Neural cell (in vitro differentiated cells): ENCODE data around the gene MME. TPM values are rescaled to one million over a fixed set of nuclear protein-coding genes. Genes with fewer than 3 reads are reported as not detected.

Source experiments
- H2AFZ ChIP-seq: fragments of 200-600, 300-800 bp; sonication (generic), shearing (Covaris generic); 2 replicates; pipeline ENCODE4 v1.6.0; 2014; ENCODE audit warnings: low read depth, mild to moderate bottlenecking, antibody characterized with exemption, low read length, moderate library complexity
- H3F3A ChIP-seq: fragments of 200-600 bp; shearing (Covaris generic); 2 replicates; pipeline ENCODE4 v1.6.1; 2016; ENCODE audit warnings: mild to moderate bottlenecking, moderate library complexity, mixed read lengths, antibody characterized with exemption, low read length; ENCODE audit not compliant: insufficient read depth, poor library complexity, severe bottlenecking
- H3K27ac ChIP-seq: fragments of 200-600, 300-800 bp; sonication (generic), shearing (Covaris generic); 2 replicates; pipeline ENCODE4 v1.5.1; 2014; ENCODE audit warnings: mild to moderate bottlenecking, low read length, moderate library complexity
- H3K27me3 ChIP-seq: fragments of 300-800, 200-600 bp; sonication (generic), shearing (Covaris generic); 2 replicates; pipeline ENCODE4 v1.6.0; 2014; ENCODE audit warnings: mild to moderate bottlenecking, low read depth, low read length, moderate library complexity; ENCODE audit not compliant: insufficient read depth
- H3K36me3 ChIP-seq: fragments of 300-800, 200-600 bp; sonication (generic), shearing (Covaris generic); 2 replicates; pipeline ENCODE4 v1.5.1; 2014; ENCODE audit warnings: mild to moderate bottlenecking, antibody characterized with exemption, low read length, moderate library complexity; ENCODE audit not compliant: insufficient read depth
- H3K4me2 ChIP-seq: fragments of 300-800, 200-600 bp; sonication (generic), shearing (Covaris generic); 2 replicates; pipeline ENCODE4 v1.6.0; 2014; ENCODE audit warnings: mild to moderate bottlenecking, low read length
- H3K4me3 ChIP-seq: fragments of 300-800, 200-600 bp; sonication (generic), shearing (Covaris generic); 2 replicates; pipeline ENCODE4 v1.5.1; 2014; ENCODE audit warnings: mild to moderate bottlenecking, low read length, moderate library complexity
- H3K79me2 ChIP-seq: fragments of 200-600 bp; shearing (Covaris generic); replicated peaks from 2 replicates; pipeline ENCODE4 v1.6.0; 2014; ENCODE audit warnings: mild to moderate bottlenecking, low read length, moderate library complexity; ENCODE audit not compliant: insufficient read depth
- H3K9ac ChIP-seq: fragments of 300-800, 200-600 bp; sonication (generic), shearing (Covaris generic); 2 replicates; pipeline ENCODE4 v1.6.1; 2016; ENCODE audit warnings: mild to moderate bottlenecking, low read length, mixed read lengths
- H3K9me2 ChIP-seq: fragments of 200-600 bp; shearing (Covaris generic); 2 replicates; pipeline ENCODE4 v1.6.1; 2016; ENCODE audit warnings: mild to moderate bottlenecking, low read length, mixed read lengths; ENCODE audit not compliant: insufficient read depth
- H3K9me3 ChIP-seq: fragments of 200-600, 300-800 bp; sonication (generic), shearing (Covaris generic); 2 replicates; pipeline ENCODE4 v1.6.1; 2016; ENCODE audit warnings: mild to moderate bottlenecking, mixed run types, low read length, moderate library complexity, mixed read lengths
- H4K20me1 ChIP-seq: fragments of 200-600 bp; shearing (Covaris generic); 2 replicates; pipeline ENCODE4 v1.6.1; 2016; ENCODE audit warnings: mild to moderate bottlenecking, mixed run types; ENCODE audit not compliant: insufficient read depth
- EP300 ChIP-seq: fragments of 450-650 bp; conservative IDR thresholded peaks from 2 replicates; pipeline ENCODE4 v1.6.1; 2014; ENCODE audit warnings: antibody characterized with exemption, mild to moderate bottlenecking, moderate library complexity; ENCODE audit not compliant: poor library complexity, severe bottlenecking
- EZH2 ChIP-seq: fragments of 200-600, 300-800 bp; shearing (Covaris generic), sonication (generic); IDR thresholded peaks from 2 replicates; pipeline ENCODE4 v1.6.1; 2014; ENCODE audit warnings: antibody characterized with exemption, low read length, borderline replicate concordance, mild to moderate bottlenecking; ENCODE audit not compliant: insufficient read depth, poor library complexity, severe bottlenecking
- MXI1 ChIP-seq: fragments of 450-650 bp; conservative IDR thresholded peaks from 2 replicates; pipeline ENCODE4 v1.6.1; 2014; ENCODE audit warnings: antibody characterized with exemption, mild to moderate bottlenecking; ENCODE audit not compliant: poor library complexity, severe bottlenecking
- POLR2AphosphoS5 ChIP-seq: IDR thresholded peaks from 2 replicates; pipeline ENCODE4 v1.6.1; 2012
- RAD21 ChIP-seq: fragments of 450-650 bp; conservative IDR thresholded peaks from 2 replicates; pipeline ENCODE4 v1.6.1; 2014; ENCODE audit warnings: antibody characterized with exemption, mild to moderate bottlenecking, moderate library complexity
- SMC3 ChIP-seq: fragments of 450-650 bp; conservative IDR thresholded peaks from 2 replicates; pipeline ENCODE4 v1.6.1; 2014; ENCODE audit warnings: antibody characterized with exemption, mild to moderate bottlenecking, moderate library complexity; ENCODE audit not compliant: poor library complexity
- TAF1 ChIP-seq: IDR thresholded peaks from 2 replicates; pipeline ENCODE4 v1.6.1; 2012; ENCODE audit warnings: low read depth
- polyA plus RNA-seq: library from polyadenylated mRNA; depleted of rRNA; stranded (reverse); fragments of >200 nt; gene quantifications from 2 replicates; pipeline ENCODE4 v1.2.3, GENCODE V29; 2014
- TF ChIP-seq, protein P1 (sequence below): IDR thresholded peaks from 2 replicates; pipeline ENCODE4 v1.6.1; 2012; ENCODE audit warnings: borderline replicate concordance
- TF ChIP-seq, protein P2 (sequence below): fragments of 450-650 bp; IDR thresholded peaks from 2 replicates; pipeline ENCODE4 v1.5.1; 2014; ENCODE audit warnings: antibody characterized with exemption, mild to moderate bottlenecking, moderate library complexity; ENCODE audit not compliant: poor library complexity, severe bottlenecking

Gene MME
- polyA plus RNA-seq, 1 donor from 2014 or later, result 0.54 TPM

DNA sequence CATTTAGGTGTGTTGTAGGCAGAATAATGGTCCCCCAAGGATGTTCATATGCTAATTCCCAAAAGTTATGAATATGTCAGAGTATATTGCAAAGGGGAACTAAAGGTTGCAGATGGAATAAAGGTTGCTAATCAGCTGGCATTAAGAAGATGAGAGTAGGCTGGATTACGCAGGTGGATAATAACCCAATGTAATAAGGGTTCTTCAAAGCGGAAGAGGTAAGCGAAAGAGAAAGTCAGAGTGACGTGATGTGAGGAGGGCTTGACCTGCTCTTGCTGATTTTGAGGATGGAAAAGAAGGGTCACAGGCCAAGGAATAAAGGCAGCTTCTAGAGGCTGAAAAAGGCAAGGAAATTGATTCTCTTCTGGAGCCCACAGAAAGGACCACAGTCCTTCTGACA is 109.4 kb downstream of the MME start:
- no peak overlapping the region for H3K4me3 ChIP-seq
- H3K79me2 ChIP-seq, result no peaks in the 10 kb centered on the region
- no peak overlapping the region for H2AFZ ChIP-seq
- TF ChIP-seq EZH2, result no peak
- no peak for TF ChIP-seq MXI1
- TF ChIP-seq EP300, result no peak
- TF ChIP-seq SMC3, result no peak
- TF ChIP-seq, protein P1, sequence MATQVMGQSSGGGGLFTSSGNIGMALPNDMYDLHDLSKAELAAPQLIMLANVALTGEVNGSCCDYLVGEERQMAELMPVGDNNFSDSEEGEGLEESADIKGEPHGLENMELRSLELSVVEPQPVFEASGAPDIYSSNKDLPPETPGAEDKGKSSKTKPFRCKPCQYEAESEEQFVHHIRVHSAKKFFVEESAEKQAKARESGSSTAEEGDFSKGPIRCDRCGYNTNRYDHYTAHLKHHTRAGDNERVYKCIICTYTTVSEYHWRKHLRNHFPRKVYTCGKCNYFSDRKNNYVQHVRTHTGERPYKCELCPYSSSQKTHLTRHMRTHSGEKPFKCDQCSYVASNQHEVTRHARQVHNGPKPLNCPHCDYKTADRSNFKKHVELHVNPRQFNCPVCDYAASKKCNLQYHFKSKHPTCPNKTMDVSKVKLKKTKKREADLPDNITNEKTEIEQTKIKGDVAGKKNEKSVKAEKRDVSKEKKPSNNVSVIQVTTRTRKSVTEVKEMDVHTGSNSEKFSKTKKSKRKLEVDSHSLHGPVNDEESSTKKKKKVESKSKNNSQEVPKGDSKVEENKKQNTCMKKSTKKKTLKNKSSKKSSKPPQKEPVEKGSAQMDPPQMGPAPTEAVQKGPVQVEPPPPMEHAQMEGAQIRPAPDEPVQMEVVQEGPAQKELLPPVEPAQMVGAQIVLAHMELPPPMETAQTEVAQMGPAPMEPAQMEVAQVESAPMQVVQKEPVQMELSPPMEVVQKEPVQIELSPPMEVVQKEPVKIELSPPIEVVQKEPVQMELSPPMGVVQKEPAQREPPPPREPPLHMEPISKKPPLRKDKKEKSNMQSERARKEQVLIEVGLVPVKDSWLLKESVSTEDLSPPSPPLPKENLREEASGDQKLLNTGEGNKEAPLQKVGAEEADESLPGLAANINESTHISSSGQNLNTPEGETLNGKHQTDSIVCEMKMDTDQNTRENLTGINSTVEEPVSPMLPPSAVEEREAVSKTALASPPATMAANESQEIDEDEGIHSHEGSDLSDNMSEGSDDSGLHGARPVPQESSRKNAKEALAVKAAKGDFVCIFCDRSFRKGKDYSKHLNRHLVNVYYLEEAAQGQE, result no peak
- no peak for TF ChIP-seq RAD21
- TF ChIP-seq, protein P2, sequence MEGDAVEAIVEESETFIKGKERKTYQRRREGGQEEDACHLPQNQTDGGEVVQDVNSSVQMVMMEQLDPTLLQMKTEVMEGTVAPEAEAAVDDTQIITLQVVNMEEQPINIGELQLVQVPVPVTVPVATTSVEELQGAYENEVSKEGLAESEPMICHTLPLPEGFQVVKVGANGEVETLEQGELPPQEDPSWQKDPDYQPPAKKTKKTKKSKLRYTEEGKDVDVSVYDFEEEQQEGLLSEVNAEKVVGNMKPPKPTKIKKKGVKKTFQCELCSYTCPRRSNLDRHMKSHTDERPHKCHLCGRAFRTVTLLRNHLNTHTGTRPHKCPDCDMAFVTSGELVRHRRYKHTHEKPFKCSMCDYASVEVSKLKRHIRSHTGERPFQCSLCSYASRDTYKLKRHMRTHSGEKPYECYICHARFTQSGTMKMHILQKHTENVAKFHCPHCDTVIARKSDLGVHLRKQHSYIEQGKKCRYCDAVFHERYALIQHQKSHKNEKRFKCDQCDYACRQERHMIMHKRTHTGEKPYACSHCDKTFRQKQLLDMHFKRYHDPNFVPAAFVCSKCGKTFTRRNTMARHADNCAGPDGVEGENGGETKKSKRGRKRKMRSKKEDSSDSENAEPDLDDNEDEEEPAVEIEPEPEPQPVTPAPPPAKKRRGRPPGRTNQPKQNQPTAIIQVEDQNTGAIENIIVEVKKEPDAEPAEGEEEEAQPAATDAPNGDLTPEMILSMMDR, result no peak
- no peak for TF ChIP-seq TAF1
- TF ChIP-seq POLR2AphosphoS5, result no peak
- no peaks in the 10 kb centered on the region for H3F3A ChIP-seq
- H3K27ac ChIP-seq, result no peak overlapping the region
- no peaks in the 10 kb centered on the region for H3K9me3 ChIP-seq
- H4K20me1 ChIP-seq, result no peaks in the 10 kb centered on the region
- H3K27me3 ChIP-seq, result no peaks in the 10 kb centered on the region
- H3K4me2 ChIP-seq, result no peak overlapping the region
- no peaks in the 10 kb centered on the region for H3K36me3 ChIP-seq
- H3K9ac ChIP-seq, result no peak overlapping the region
- H3K9me2 ChIP-seq, result no peaks in the 10 kb centered on the region

DNA sequence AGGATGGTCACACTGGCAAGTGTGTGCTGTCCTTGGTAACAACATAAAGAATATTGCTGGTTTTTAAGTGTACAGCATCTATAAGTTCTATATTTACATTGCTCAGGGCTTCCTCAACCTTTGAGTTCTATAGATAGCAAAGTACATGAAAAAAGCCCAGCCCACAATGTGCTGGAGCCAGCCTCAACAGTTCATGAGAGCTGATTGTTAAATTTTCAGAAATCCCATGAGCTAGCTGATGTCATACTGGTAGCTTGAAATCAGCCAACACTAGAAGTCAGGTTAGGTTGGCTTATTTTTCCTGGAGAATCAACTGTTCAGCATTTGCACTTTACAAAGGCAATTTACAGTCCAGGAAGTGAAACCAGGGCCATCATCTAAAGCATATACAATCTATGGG is 110.6 kb downstream of the MME start:
- H4K20me1 ChIP-seq, result no peaks in the 10 kb centered on the region
- H3K27ac ChIP-seq, result no peak overlapping the region
- H2AFZ ChIP-seq, result no peak overlapping the region
- TF ChIP-seq TAF1 (no peak), MXI1 (no peak), POLR2AphosphoS5 (no peak), RAD21 (no peak), EZH2 (no peak), SMC3 (no peak), EP300 (no peak)
- TF ChIP-seq, protein P2, result no peak
- TF ChIP-seq, protein P1, result no peak
- H3K36me3 ChIP-seq, result no peaks in the 10 kb centered on the region
- no peak overlapping the region for H3K9ac ChIP-seq
- no peak overlapping the region for H3K4me3 ChIP-seq
- no peaks in the 10 kb centered on the region for H3K27me3 ChIP-seq
- H3F3A ChIP-seq, result no peaks in the 10 kb centered on the region
- H3K79me2 ChIP-seq, result no peaks in the 10 kb centered on the region
- no peaks in the 10 kb centered on the region for H3K9me2 ChIP-seq
- H3K4me2 ChIP-seq, result no peak overlapping the region
- no peaks in the 10 kb centered on the region for H3K9me3 ChIP-seq
